K562 (cell line): ENCODE data around the gene SEC23IP. TPM values are rescaled to one million over a fixed set of nuclear protein-coding genes. Genes with fewer than 3 reads are reported as not detected.
A peak's percentile ranks its signal among the peaks of the same experiment; 100 is the strongest.

ENCODE experiments used
- ASH1L ChIP-seq: fragments of 450-650 bp; IDR thresholded peaks from 2 replicates; pipeline ENCODE4 v1.6.1; 2018; ENCODE audit warnings: borderline replicate concordance, mild to moderate bottlenecking, low read depth; ENCODE audit not compliant: partially characterized antibody
- COPS2 ChIP-seq: fragments of 450-650 bp; conservative IDR thresholded peaks from 2 replicates; pipeline ENCODE4 v1.6.1; 2016; ENCODE audit warnings: mild to moderate bottlenecking, moderate library complexity
- GATAD2A ChIP-seq: fragments of 450-650 bp; IDR thresholded peaks from 2 replicates; pipeline ENCODE4 v1.6.1; 2017
- HDAC2 ChIP-seq: fragments of 450-650 bp; IDR thresholded peaks from 2 replicates; pipeline ENCODE4 v1.6.1; 2016; ENCODE audit warnings: mild to moderate bottlenecking
- HMG20B ChIP-seq: fragments of 250-450 bp; sonication (Bioruptor Pico); IDR thresholded peaks from 2 replicates; pipeline ENCODE4 v1.5.0; 2021; ENCODE audit warnings: mild to moderate bottlenecking
- HOXB6 ChIP-seq: fragments of 250-450 bp; sonication (Bioruptor Pico); IDR thresholded peaks from 2 replicates; pipeline ENCODE4 v1.5.1; 2022; ENCODE audit warnings: mild to moderate bottlenecking, borderline replicate concordance
- KLF1 ChIP-seq: fragments of 450-650 bp; IDR thresholded peaks from 2 replicates; pipeline ENCODE4 v1.6.1; 2016; ENCODE audit warnings: missing genetic modification characterization, missing compliant biosample characterization
- PHB ChIP-seq: fragments of 250-450 bp; sonication (Bioruptor Pico); IDR thresholded peaks from 2 replicates; pipeline ENCODE4 v1.5.0; 2021
- SIRT6 ChIP-seq: IDR thresholded peaks from one replicate; pipeline ENCODE4 v1.6.1; 2012; ENCODE audit warnings: low read depth, mild to moderate bottlenecking, control low read depth, inconsistent platforms, low read length, moderate library complexity
- SIX5 ChIP-seq, 2 experiments: IDR thresholded peaks; 2 replicates each; pipeline ENCODE4 v1.6.1; 2011; ENCODE audit warnings: low read length in 2 of 2, borderline replicate concordance in 1 of 2, low read depth in 1 of 2, mild to moderate bottlenecking in 1 of 2, moderate library complexity in 1 of 2; ENCODE audit not compliant: insufficient read depth in 1 of 2
- SPI1 ChIP-seq: IDR thresholded peaks from 2 replicates; pipeline ENCODE4 v1.6.1; 2011; ENCODE audit warnings: low read depth, low read length, control low read depth, borderline replicate concordance
- ZFP30 ChIP-seq: fragments of 250-450 bp; sonication (Bioruptor Pico); IDR thresholded peaks from 2 replicates; pipeline ENCODE4 v1.8.0; 2022; ENCODE audit warnings: moderate library complexity, mild to moderate bottlenecking, inconsistent platforms, borderline replicate concordance
- ZNF224 ChIP-seq: sonication (generic); formaldehyde crosslinking; IDR thresholded peaks from 2 replicates; pipeline ENCODE4 v1.8.0; 2022; ENCODE audit warnings: mild to moderate bottlenecking, missing genetic modification reagents
- ZNF280B ChIP-seq: fragments of 250-450 bp; sonication (Bioruptor Pico); IDR thresholded peaks from 2 replicates; pipeline ENCODE4 v1.5.1; 2021; ENCODE audit warnings: mild to moderate bottlenecking
- ZNF696 ChIP-seq: fragments of 250-450 bp; sonication (Bioruptor Pico); conservative IDR thresholded peaks from 2 replicates; pipeline ENCODE4 v1.4.0; 2020; ENCODE audit warnings: mild to moderate bottlenecking, moderate library complexity
- polyA plus RNA-seq, 8 experiments: library from polyadenylated mRNA; depleted of rRNA in 4 of 8; stranded (reverse) in 5 of 8; unstranded in 3 of 8; fragments of >200 nt; fragmentation: Nextera tagmentation in 2 of 8; fragmentation: Illumina TruSeq in 1 of 8; extraction: Ambion mirVana in 2 of 8; extraction: Trizol in 1 of 8; gene quantifications; 2 replicates each; pipeline versions ENCODE4 v1.2.1 to v1.2.3, GENCODE V29; 2011 to 2014; ENCODE audit warnings: inconsistent platforms in 1 of 8, missing spikeins in 1 of 8
- total RNA-seq, 7 experiments: library from RNA; depleted of rRNA in 6 of 7; stranded (reverse); fragments of >200 nt in 6 of 7; fragmentation: Illumina TruSeq in 2 of 7; extraction: Trizol in 2 of 7; gene quantifications; 2 replicates each; pipeline versions ENCODE4 v1.2.1 to v1.2.3, GENCODE V29; 2011 to 2021; ENCODE audit warnings: low replicate concordance in 1 of 7
- TF ChIP-seq, protein P1 (sequence below): fragments of 150-350 bp; conservative IDR thresholded peaks from 2 replicates; pipeline ENCODE4 v1.6.1; 2014; ENCODE audit warnings: low read length
- TF ChIP-seq, protein P2 (sequence below): sonication (generic); formaldehyde crosslinking; IDR thresholded peaks from 2 replicates; pipeline ENCODE4 v1.8.0; 2022; ENCODE audit warnings: mild to moderate bottlenecking, missing genetic modification reagents
- TF ChIP-seq, protein P3 (sequence below), 2 experiments: IDR thresholded peaks in 1 of 2; conservative IDR thresholded peaks in 1 of 2; 2 replicates each; pipeline ENCODE4 v1.6.1; 2016; ENCODE audit warnings: low read depth in 2 of 2, mild to moderate bottlenecking in 1 of 2, missing compliant biosample characterization in 1 of 2, missing genetic modification characterization in 1 of 2, moderate library complexity in 1 of 2

The SEC23IP gene
- total and polyA plus RNA-seq, 9 of the 15 experiments (the other 6 are each of a cell fraction or from before 2014, with no cell fraction given) = 15.8 to 38.4 (median 22.5) TPM

DNA sequence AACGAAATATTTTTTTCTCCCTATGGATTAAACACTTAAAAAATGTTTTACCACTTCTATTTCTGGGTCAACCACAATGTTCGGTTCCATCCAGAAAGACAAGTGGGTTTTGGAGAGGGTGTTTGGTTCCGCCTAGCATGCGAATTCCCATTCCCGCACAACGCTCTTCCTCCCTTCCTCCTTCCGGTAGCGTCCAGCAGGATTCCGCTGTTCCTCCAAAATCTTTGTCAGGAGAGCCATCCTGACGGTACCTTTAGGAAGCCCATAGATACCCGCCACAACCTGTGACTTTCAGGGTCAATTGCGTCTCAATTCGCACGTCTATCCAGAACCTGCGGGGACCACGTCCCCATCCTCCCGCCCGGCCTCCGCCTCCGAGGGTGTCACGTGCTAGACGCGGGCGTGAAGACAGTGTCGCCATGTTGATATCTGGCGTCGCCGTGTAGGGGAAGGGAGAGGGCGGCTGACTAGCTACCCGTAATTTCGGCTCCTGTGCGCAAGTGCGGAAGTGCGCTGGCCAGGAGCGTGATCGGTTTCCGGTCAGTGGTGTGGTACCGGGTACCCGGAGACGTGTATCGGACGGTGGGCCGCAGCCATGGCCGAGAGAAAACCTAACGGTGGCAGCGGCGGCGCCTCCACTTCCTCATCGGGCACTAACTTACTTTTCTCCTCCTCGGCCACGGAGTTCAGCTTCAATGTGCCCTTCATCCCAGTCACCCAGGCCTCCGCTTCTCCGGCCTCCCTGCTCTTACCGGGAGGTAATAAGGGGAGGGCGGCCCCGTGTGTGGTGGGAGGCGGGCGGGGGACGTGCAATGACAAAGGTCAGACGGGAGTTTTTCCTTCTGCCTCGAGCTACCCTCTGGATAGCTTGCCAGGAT, at the start of gene SEC23IP (continued):
- TF ChIP-seq ASH1L (no peak), HMG20B (no peak), ZNF280B (CRISPR knock-in tag) (no peak), COPS2 (no peak), SIX5 (IDR thresholded peaks at IDR 0.05; ENCODE audit: borderline replicate concordance in 1 of 2, insufficient read depth in 1 of 2, low read depth in 1 of 2, low read length in 2 of 2) (peak; percentile 49; a peak in 2 of 4 replicates), SIRT6 (no peak), GATAD2A (no peak), SPI1 (peak; percentile 58; the same call in 1 of the 2 replicates), HDAC2 (no peak), ZNF224 (CRISPR knock-in tag) (no peak), ZNF696 (CRISPR knock-in tag) (no peak), KLF1 (tag) (no peak), PHB (no peak), ZFP30 (CRISPR knock-in tag) (no peak), HOXB6 (CRISPR knock-in tag) (no peak)
- TF ChIP-seq, protein P1, sequence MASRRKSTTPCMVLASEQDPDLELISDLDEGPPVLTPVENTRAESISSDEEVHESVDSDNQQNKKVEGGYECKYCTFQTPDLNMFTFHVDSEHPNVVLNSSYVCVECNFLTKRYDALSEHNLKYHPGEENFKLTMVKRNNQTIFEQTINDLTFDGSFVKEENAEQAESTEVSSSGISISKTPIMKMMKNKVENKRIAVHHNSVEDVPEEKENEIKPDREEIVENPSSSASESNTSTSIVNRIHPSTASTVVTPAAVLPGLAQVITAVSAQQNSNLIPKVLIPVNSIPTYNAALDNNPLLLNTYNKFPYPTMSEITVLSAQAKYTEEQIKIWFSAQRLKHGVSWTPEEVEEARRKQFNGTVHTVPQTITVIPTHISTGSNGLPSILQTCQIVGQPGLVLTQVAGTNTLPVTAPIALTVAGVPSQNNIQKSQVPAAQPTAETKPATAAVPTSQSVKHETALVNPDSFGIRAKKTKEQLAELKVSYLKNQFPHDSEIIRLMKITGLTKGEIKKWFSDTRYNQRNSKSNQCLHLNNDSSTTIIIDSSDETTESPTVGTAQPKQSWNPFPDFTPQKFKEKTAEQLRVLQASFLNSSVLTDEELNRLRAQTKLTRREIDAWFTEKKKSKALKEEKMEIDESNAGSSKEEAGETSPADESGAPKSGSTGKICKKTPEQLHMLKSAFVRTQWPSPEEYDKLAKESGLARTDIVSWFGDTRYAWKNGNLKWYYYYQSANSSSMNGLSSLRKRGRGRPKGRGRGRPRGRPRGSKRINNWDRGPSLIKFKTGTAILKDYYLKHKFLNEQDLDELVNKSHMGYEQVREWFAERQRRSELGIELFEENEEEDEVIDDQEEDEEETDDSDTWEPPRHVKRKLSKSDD = no peak
- TF ChIP-seq, protein P2, sequence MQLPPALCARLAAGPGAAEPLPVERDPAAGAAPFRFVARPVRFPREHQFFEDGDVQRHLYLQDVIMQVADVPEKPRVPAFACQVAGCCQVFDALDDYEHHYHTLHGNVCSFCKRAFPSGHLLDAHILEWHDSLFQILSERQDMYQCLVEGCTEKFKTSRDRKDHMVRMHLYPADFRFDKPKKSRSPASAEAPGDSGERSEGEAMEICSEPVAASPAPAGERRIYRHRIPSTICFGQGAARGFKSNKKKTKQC (CRISPR knock-in tag) = 0 out of 2 replicates have a peak, but pooled peaks have one; percentile 1
- TF ChIP-seq, protein P3, sequence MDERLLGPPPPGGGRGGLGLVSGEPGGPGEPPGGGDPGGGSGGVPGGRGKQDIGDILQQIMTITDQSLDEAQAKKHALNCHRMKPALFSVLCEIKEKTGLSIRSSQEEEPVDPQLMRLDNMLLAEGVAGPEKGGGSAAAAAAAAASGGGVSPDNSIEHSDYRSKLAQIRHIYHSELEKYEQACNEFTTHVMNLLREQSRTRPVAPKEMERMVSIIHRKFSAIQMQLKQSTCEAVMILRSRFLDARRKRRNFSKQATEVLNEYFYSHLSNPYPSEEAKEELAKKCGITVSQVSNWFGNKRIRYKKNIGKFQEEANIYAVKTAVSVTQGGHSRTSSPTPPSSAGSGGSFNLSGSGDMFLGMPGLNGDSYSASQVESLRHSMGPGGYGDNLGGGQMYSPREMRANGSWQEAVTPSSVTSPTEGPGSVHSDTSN (CRISPR knock-in tag; IDR thresholded peaks at IDR 0.05; ENCODE audit: low read depth) = no peak
- TF ChIP-seq, protein P3 (tag; conservative IDR thresholded peaks at IDR 0.05; ENCODE audit: low read depth) = no peak
